HG03571 (cell line): ENCODE measurements around the gene ARHGAP18.

ENCODE experiments used
- ATAC-seq: cut with Tn5 transposase; IDR thresholded peaks from one replicate; pipeline ENCODE4 v1.9.1; 2021; ENCODE audit not compliant: unreplicated experiment

The ARHGAP18 gene

GRCh38 chr6:129546702-129547101 is 163.3 kb downstream of the ARHGAP18 start:
- ATAC-seq: no peak

DNA sequence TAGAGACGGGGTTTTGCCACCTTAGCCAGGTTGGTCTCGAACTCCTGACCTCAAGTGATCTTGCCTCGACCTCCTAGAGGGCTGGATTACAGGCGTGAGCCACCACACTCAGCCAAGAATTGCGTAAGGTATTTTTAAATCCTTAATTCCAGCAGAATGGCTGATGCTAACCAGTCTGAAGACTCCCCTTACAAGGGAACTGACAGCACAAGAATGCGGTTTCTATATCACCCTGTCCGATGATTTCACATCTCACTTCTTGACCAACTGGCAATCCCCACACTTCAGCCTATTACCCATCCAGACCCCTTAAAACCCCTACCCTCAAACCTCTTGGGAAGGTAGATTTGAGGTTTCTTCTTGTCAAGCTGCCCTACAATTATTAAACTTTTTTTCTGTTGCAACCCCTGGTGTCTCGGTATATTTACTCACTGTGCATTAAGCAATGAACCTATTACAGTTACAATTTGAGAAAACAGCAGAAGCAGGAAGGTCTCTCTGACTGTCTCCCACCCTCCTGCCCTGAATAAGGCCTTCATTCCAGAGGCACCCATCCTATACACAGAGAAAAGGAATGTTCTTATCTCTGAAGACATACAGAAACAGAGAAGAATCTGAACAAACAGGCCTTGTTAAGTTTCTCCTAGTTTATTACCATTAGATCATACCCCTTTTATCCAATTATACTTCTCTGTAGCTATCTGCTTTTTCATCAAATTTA is 164.9 kb downstream of the ARHGAP18 start:
- no peak for ATAC-seq

GRCh38 chr6:129543981-129544380 is 166.0 kb downstream of the ARHGAP18 start:
- ATAC-seq: no peak

DNA sequence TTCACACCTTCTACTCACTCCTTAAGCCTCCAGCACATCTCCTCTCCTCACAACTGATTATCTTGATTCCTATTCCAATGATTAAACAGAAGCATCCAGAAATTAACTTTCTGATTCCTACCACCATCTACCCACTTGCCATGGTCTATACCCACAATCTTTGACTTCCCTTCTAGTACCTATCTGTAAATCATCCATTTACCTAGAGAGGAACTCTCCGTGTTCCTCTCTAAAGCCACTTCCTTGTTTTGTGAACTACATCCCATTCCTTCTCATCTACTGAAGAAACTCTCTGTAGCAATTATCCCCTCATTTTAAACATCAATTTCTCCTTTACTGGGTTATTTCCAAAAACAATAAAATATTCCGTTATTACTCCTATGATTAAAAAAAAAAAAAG is 167.3 kb downstream of the ARHGAP18 start:
- ATAC-seq: no peak

DNA sequence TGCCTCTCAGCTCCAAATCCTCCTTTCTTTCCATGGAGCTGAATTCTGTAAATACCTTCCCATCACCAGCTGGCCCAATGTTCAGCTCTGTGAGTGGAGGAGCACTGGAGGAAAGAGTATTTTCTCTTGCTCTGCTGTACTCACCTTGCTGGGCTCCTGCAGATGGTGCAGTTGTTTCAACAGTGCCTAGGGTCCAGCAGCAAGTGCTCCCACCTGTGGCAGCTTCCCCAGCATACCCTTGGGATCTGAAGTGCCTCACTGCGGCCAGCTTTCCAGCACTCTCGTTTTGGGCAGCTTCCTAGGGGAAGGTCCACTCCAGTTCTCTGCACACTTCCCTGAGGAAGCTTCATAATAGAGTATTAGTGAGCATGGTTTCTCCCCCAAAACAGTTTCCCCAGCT is 170.9 kb downstream of the ARHGAP18 start:
- no peak for ATAC-seq

- ATAC-seq: no peak
Observed at GRCh38 chr6:129536271-129536670, 173.7 kb downstream of the ARHGAP18 start.

GRCh38 chr6:129534926-129535325 is 175.1 kb downstream of the ARHGAP18 start:
- no peak for ATAC-seq
